ENCODE results near the gene HDAC4. TPM values are rescaled to one million over a fixed set of nuclear protein-coding genes. Genes with fewer than 3 reads are reported as not detected.

Gene HDAC4
- total RNA-seq, 1 donor from 2014 or later: 65.7 TPM

DNA sequence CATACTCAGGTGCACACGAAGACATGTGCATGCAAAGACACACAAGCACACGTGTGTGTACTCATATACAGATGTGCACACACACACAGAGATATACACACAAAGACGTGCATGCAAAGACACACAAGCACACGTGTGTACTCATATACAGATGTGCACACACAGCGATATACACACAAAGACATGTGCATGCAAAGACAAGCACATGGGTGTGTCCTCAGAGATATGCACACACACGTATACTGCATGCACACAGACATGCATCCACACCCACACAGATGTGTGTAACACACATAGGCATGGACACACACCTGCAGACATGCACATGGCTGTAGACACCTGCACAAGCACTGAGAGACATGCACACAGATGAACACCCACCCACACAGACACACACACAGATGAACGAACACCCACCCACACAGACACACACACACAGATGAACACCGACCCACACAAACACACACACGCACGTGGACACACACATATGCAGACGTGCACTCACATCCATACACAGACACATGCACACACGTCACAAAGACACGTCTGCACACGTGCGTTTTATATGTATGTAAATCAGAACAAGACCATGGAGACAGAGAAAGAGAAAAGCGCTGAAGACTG, 321.0 kb downstream of the HDAC4 start:
- intact Hi-C loops (cut with DNase I): no loop called here
- Histone ChIP-seq H3K4me1 (no peaks in the 10 kb centered on the region), H3K4me3 (no peak overlapping the region), H3K36me3 (peaks cover 30 to 64% of the 10 kb centered on the region in 2 donors), H3K27ac (no peak overlapping the region), H3K9me3 (no peaks in the 10 kb centered on the region), H3K27me3 (no peaks in the 10 kb centered on the region)
- DNase-seq (ENCODE audit: low spot score in 2 of 2): no peak
- TF ChIP-seq, protein P1, sequence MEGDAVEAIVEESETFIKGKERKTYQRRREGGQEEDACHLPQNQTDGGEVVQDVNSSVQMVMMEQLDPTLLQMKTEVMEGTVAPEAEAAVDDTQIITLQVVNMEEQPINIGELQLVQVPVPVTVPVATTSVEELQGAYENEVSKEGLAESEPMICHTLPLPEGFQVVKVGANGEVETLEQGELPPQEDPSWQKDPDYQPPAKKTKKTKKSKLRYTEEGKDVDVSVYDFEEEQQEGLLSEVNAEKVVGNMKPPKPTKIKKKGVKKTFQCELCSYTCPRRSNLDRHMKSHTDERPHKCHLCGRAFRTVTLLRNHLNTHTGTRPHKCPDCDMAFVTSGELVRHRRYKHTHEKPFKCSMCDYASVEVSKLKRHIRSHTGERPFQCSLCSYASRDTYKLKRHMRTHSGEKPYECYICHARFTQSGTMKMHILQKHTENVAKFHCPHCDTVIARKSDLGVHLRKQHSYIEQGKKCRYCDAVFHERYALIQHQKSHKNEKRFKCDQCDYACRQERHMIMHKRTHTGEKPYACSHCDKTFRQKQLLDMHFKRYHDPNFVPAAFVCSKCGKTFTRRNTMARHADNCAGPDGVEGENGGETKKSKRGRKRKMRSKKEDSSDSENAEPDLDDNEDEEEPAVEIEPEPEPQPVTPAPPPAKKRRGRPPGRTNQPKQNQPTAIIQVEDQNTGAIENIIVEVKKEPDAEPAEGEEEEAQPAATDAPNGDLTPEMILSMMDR (IDR thresholded peaks at IDR 0.05): no peak

DNA sequence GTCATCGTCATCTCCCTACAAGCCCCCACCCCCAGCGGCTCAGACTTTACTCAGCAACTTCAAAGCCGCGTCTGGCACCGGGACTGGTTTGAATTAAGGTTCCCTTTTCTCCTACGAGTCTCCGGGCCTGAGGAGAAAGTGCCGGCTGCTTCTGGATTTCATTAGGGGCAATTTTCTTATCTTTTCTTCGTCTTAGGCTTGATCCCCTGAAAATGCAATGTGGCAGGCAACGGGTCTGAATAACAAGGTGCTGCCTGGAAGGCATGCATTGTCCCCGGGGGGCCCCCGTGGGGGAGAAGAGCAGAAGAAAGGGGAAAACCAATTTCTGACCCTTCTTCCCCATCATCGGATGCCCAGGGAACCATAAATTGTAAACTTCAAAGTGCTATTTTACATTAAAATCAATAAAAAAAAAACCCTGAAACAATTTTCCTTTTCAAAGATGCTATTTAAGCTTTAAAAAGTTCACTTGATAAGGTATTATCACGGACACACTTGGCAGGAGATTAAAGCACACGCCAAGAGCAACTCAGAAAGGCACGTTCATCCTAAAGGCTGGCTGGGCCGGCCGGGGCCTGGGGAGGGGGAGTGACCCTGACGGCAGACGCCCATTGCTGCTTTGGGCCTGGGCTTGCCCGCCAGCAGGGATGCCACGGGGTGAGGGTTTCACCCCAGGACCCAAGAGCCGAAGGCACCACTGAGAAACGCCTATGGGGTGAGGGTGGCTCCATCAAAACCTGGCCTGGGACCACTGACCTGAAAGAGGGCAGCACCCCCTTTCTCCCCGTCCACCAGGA, 322.5 kb downstream of the HDAC4 start:
- Histone ChIP-seq H3K27me3 (no peaks in the 10 kb centered on the region), H3K36me3 (peaks cover 32 to 60% of the 10 kb centered on the region in 2 donors), H3K4me3 (no peak overlapping the region), H3K9me3 (no peaks in the 10 kb centered on the region), H3K27ac (no peak overlapping the region), H3K4me1 (no peaks in the 10 kb centered on the region)
- TF ChIP-seq, protein P1 (IDR thresholded peaks at IDR 0.05): no peak
- DNase-seq (ENCODE audit: low spot score in 2 of 2): no peak
- intact Hi-C loops (cut with DNase I): no loop called here

DNA sequence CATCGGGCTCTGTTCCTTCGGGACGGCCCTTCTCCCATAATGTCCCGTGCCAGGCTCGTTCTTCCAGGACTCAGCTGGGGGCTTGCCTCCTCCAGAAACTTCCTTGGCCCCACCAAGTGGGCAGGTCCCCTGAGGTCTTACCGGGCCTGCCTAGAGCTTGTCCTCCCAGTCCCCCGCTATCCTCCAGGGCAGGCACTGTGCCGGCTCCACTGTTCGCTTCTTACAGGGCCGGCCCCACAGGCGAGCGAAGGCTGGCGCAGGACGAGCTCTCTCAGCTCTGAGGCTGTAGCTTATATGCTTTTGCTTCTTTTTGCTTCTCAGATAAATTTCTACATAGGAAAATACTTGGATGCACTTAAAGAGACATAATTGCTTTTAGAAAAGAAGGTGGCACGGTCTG, 323.6 kb downstream of the HDAC4 start:
- Histone ChIP-seq H3K9me3 (no peaks in the 10 kb centered on the region), H3K36me3 (peaks cover 33 to 59% of the 10 kb centered on the region in 2 donors), H3K4me1 (no peaks in the 10 kb centered on the region), H3K4me3 (no peak overlapping the region), H3K27ac (no peak overlapping the region), H3K27me3 (no peaks in the 10 kb centered on the region)
- intact Hi-C loops (cut with DNase I): no loop called here
- DNase-seq (ENCODE audit: low spot score in 2 of 2): no peak
- TF ChIP-seq, protein P1 (IDR thresholded peaks at IDR 0.05): no peak

DNA sequence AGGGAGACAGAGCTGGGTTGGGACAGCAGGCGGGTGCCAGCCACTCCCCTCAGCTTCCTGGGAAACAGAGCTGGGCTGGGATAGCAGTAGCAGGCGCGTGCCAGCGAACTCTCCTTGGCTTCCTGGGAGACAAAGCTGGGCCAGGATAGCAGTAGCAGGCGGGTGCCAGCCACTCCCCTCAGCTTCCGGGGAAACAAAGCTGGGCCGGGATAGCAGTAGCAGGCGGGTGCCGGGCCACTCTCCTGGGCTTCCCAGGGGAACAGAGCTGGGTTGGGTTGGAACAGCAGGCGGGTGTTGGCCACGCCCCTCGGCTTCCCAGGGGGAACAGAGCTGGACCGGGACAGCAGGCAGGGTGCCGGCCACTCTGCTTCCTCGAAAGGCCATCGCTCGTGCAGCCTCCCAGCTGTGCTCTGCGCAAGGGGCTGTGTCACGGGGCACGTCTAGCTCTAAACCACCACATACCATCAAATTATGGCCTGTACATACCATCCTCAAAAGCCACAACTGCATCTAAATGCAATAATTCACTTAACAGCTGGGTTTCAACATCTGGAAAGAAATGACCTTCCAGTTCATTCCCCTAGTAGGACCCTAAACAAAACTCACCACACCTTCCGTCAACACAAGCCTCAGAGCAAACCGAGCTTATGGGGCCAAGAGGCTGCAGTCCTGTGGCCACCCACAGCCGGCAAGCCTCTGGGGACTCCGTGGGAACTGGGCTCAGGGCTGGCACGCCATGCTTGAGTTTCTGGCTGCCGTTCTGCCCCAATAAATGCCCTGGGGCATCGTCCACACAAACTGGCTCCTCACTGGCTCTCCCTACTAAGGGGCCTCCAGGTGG, 324.7 kb downstream of the HDAC4 start:
- Histone ChIP-seq H3K4me1 (no peaks in the 10 kb centered on the region), H3K4me3 (no peak overlapping the region), H3K9me3 (no peaks in the 10 kb centered on the region), H3K36me3 (peaks cover 37 to 58% of the 10 kb centered on the region in 2 donors), H3K27ac (no peak overlapping the region), H3K27me3 (no peaks in the 10 kb centered on the region)
- TF ChIP-seq, protein P1 (IDR thresholded peaks at IDR 0.05): no peak
- intact Hi-C loops (cut with DNase I): no loop called here
- no peak for DNase-seq (ENCODE audit: low spot score in 2 of 2)

DNA sequence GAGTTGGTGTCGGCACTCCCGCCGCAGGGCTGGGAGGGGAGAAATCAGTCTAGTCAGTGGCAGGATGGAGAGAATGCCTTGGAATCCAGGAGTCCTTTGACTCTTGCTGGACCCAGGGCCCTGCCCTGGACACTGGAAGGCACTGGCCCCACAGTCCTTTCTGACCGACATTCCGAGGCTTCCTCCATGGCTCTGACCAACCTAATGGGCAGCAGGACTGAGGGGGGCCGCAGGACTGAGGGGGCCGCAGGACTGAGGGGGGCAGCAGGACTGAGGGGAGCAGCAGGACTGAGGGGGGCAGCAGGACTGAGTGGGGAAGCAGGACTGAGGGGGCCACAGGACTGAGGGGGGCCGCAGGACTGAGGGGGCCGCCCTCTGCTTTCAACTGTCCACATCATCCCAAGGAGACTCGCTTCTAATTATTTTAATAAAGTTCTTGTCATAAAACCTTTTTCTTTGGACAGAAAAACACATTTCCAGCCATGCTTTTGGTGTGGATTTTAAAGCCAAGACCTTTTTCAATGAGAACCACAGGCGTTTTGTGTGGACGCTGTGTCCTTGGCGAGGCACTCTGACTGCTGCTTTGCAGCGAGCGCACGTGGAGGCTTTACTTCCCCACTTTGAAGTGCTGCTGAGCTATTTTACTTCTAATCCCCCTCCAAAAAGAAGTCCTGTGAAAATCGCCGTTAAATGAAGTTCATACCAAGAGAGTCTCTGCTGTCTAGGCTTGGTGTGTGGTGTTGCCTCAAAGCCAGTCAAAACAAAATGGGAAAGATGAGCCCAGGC, 326.9 kb downstream of the HDAC4 start:
- H3K4me3 ChIP-seq: no peak overlapping the region
- no peaks in the 10 kb centered on the region for H3K27me3 ChIP-seq
- H3K27ac ChIP-seq: no peak overlapping the region
- peaks cover 29 to 47% of the 10 kb centered on the region in 2 donors for H3K36me3 ChIP-seq
- TF ChIP-seq, protein P1 (IDR thresholded peaks at IDR 0.05): no peak
- no peaks in the 10 kb centered on the region for H3K4me1 ChIP-seq
- no peaks in the 10 kb centered on the region for H3K9me3 ChIP-seq
- intact Hi-C loops (cut with DNase I): no loop called here
- DNase-seq (ENCODE audit: low spot score in 2 of 2): no peak
